Endometrium (tissue), 2 donors: ENCODE measurements around the gene NOSIP.

Experiments used
- FAIRE-seq: peaks from 2 replicates; lab custom pipeline; 2012; peaks lifted over from hg19 to GRCh38; lab: Jason Lieb, UNC
- donor health status: control.
- donor health status: control.

Gene NOSIP

DNA sequence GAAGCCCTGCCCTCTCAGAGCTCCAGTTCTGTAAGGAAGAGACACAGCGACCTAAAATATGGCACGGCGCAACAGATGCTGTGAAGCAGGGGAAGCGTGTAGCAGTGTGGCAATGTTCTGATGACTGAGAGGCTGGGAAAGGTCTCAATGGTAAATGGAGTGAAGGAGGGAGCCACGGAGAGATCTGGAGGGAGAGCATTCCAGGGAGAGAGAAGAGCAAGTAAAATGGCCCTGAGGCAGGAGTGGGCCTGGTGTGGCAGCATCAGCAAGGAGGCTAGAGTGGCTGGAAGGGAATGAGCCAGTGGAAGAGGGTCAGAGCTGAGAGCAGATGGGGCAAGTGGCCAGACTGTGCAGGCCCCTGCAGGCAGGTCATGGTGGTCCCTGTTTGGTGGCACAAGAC, 36.2 kb downstream of the NOSIP start:
- FAIRE-seq, result no peak

DNA sequence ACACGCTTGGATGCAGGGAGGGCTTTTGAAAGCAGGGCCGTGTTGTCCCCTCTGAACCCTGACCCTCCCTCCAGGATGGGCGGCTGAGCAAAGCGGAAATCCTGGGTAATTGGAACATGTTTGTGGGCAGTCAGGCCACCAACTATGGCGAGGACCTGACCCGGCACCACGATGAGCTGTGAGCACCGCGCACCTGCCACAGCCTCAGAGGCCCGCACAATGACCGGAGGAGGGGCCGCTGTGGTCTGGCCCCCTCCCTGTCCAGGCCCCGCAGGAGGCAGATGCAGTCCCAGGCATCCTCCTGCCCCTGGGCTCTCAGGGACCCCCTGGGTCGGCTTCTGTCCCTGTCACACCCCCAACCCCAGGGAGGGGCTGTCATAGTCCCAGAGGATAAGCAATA, 37.3 kb downstream of the NOSIP start:
- FAIRE-seq, result no peak

DNA sequence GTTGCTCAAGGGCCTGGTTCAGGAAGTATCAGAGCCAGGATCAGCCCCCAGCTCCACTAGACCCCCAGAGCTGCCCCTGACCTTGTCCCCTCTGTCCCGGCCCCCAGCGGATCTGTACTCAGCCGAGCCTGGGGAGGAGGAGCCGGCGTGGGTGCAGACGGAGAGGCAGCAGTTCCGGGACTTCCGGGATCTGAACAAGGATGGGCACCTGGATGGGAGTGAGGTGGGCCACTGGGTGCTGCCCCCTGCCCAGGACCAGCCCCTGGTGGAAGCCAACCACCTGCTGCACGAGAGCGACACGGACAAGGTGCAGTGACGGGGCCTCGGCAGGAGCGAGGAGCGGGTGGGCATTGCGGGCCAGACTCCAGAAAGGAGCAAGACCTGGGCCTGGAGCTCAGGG, 37.9 kb downstream of the NOSIP start:
- no peak for FAIRE-seq

DNA sequence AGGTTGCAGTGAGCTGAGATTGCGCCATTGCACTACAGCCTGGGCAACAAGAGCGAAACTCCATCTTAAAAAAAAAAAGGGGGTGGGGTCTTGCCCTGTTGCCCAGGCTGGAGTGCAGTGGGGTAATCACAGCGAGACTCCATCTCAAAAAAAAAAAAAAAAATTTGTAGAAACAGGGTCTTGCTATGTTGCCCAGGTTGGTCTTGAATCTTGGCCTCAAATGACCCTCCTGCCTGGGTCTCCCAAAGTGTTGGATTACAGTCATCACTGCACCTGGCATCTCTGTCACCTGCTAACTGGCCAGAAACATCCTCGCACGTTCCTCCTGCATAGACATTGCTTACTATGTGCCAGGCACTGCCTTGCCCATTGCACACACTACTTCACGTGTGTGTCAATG, 38.4 kb downstream of the NOSIP start:
- no peak for FAIRE-seq

DNA sequence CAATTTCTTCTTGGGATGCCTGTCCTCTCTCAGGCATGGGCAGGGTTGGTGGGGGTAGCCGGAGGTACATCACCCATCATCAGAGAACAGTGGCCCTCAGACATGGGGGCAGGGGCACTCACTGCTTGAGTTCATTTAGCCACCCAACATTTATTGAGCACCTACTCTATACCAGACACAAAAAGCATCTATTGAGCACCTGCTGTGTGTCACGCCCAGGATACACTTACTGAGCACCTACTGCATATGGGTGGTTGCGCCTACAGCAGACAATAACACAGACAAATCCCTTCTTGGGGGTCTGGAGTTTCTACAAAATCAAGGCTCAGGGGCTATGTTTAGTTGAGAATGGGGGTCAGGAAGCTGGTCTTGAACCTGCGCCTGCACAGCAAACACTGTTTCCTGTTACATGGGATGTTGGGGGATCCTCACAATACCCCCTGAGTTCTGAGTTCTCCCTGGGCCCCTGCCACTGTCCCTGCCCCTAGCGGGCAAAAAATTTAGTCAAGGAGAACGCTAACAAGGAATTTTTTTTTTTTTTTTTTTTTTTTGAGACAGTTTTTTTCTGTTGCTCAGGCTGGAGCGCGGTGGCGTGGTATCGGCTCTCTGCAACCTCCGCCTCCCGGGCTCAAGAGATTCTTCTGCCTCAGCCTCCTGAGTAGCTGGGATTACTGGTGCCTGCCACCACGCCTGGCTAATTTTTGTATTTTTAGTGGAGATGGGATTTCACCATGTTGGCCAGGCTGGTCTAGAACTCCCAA, 41.0 kb downstream of the NOSIP start:
- no peak for FAIRE-seq

DNA sequence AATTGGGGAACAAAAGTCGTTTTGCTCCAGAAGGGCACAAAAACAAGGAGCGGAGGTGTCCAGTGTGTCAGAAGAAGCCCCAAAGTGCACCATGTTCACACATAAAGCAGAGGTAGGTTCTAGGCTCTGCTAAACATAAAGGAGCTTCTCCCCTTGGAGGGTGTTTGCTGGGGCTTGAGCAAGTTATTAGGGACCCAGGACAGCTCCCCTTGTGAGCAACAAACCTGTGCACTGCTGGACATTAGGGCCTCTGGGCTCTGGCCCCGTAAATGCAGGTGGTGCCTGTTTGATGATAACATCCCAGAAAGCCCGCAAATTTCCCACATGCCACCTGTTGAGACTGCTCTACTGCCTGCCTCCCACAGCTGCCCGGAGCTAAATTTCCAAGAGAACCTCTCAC, 41.7 kb downstream of the NOSIP start:
- FAIRE-seq, result no peak

DNA sequence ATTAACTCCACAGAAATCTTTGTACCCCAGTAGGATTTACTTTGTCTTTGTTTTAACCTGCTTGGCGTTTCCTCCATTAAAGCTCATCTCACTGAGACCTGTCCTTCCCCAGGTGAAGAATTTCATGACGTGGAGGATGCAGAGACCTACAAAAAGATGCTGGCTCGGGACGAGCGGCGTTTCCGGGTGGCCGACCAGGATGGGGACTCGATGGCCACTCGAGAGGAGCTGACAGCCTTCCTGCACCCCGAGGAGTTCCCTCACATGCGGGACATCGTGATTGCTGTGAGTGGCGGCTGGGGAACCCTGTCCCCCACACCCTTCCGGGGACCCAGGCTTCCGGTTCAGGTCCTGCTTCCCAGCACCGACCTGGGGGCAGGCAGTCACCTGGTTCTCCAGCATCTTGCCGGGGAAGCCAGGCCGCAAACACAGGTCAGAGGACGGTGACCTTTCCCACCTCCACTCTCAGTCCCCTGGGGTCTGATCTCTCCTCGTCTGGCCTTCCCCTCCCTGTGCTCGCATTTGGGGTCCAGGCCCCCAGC, 43.4 kb downstream of the NOSIP start:
- no peak for FAIRE-seq

DNA sequence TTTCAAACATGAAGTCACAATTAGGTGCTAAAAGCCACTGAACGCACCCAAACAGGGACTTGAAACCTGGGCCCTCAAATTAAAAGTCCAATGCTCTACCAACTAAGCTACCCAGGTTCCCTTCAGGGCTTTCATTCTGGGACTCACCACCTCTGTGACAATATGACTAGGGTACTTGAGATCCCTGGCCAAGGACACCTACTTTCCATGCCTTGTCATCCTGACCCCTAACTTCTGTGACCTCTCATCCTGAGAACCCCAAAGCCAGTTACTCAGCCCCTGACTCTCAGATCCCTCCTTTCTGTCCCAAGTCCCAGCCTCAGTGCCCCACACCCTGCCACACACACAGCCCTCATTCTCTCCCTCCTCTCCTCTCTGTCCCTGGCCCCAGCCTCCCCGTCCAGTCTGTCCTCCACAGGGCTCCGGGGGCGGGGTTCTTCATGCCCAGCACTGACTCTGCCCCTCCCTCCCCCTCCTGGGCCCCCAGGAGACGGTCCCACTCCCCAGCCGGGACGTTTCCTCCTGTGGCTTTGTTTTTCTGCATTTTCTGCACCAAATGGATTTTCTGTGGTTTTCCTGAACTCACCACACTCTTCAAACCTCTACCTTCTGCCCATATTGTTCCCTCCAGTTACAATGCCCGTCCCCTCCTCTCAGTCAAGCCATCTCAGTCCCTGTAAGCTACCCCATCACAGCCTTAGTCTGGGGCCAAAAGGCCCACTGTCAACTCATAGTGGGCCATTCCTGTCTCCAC, 45.5 kb downstream of the NOSIP start:
- no peak for FAIRE-seq

DNA sequence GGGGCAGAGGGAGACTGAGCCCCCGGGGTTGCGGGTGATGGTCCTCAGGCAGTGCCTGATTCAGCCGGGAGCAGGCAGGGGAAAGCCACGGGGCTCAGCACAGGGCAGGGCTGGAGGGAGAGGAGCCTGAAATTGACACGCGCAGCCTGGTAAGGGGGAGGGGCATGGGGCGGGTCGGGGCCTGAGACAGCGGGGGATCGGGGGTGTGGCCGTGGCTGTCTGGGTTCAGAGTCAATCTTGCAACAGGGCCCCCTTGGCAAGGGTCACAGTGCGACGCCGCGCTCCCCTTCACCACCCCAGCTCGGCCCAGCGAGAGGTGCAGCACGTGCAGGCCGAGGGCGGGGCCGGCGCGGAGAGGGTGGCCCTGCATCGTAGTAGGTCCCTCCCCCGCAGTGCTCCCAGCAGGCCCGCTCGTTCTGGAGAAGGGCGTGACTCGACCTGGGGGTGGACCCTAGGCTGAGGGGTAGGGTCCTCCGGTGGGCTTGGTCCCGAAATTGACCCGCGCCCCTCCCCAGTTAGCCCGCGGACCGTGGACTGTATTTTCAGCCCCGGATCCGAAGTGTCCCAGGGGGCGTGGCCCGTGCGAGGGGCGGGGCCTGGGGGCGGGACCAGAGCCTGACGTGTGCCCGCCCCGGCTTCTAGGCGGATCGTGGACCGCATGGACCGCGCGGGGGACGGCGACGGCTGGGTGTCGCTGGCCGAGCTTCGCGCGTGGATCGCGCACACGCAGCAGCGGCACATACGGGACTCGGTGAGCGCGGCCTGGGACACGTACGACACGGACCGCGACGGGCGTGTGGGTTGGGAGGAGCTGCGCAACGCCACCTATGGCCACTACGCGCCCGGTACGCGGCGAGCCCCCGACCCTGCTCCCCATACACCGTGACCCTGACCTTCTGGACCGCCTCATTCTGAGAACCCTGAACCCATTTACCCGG, 46.5 kb downstream of the NOSIP start:
- FAIRE-seq, result no peak

DNA sequence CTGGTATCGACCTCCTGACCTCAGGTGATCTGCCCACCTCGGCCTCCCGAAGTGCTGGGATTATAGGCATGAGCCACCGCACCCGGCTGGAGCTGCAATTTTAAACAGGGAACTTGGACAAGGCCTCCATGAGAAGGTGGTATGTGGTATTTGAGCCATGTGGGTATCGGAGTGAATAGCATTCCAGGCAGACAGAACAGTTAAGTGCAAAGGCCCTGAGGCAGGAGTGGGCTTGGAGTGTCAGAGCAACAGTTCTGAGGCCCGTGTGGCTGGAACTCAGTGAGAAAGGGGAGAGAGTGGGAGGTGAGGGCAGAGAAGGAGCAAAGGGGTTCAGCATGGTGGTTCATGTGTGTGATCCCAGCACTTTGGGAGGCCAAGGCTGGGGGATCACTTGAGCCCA, 49.6 kb downstream of the NOSIP start:
- FAIRE-seq, result no peak

DNA sequence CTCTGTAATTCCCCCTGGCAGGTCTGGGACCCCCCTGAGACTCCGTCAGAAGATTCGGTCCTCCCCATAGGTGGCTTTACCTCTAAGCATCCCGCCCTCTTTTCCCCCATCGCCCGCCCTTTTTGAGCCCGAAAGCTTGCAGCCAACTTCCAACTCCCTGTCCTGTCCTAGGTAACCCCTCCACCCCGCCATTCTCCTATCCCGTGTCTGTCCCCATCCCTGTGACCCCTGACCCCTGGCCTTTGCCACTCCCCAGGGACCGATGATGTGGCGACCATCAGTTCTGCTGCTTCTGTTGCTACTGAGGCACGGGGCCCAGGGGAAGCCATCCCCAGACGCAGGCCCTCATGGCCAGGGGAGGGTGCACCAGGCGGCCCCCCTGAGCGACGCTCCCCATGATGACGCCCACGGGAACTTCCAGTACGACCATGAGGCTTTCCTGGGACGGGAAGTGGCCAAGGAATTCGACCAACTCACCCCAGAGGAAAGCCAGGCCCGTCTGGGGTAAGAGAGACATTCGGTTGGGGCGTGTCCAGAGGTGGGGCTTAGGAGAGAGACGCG, 52.1 kb downstream of the NOSIP start:
- FAIRE-seq, result no peak

DNA sequence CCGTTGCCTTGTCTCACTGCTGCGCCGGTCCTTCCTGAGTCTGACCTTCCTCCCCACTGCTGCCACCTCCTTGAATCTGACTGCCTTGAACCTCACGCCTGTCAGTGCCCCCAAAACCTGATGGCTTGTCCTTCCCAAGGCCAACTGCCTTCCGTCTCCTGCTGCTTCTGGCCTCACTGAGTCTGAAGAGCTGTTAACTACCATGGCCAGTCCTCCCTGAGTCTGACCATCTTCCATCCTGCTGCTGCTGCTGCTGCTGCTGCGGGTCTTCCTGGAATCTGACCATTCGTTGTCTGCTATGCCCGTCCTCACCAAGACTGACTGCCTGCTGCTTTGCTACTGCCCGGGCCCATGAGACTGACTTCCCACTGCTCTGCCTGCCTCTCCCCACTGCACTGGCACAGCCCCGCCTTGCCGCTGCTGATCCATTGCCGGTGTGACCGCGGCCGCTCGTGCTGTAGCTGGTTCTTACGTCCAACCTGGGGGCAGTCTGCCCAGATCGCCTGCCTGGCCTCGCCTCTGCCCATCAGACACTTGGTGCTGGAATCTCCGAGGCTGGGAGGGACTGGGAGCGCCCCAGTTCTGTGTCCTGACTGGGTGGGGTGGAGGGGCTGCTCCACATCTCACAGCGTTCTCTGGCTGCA, 55.4 kb downstream of the NOSIP start:
- no peak for FAIRE-seq

DNA sequence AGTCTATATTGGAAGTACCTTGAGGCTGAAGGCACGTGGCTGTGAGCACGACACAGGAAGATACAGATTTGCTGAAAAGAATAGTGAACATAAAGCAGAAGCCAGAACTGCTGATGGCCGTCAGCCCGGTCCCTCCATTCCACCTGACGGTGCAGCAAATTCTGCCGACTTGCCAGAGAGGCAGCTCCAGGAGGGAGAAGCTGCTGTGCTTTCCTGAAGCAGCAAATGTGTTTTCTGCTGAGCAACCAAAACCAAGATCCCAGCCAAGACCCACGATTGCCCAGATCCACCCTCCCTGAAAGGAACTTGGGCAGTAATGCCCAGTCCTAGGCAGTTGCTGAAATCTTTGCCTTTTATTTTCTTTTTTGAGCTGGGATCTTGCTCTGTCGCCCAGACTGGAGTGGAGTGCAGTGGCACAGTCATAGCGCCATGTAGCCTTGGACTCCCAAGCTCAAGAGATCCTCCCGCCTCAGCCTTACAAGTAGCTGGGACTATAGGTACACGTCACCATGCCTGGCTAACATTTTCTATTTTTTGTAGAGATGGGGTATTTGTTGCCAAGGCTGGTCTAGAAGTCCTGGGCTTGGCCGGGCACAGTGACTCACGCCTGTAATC, 59.5 kb downstream of the NOSIP start:
- FAIRE-seq, result no peak

DNA sequence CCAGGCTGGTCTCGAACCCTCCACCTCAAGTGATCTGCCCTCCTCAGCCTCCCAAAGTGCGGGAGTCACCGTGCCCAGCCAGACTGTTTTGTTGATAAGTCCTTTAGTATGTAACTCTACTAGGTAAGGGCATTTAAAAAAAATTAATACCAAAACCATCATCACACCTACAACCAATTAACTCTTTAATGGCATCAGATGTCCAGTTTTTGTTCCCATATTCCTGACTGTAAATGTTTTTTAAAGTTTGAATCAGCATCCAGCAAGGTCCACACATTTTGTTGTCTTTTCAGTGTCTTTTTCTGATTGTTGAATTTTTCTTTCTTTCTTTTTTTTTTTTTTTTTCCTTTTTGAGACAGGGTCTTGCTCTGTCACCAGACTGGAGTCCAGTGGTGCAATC, 62.3 kb downstream of the NOSIP start:
- FAIRE-seq, result no peak

DNA sequence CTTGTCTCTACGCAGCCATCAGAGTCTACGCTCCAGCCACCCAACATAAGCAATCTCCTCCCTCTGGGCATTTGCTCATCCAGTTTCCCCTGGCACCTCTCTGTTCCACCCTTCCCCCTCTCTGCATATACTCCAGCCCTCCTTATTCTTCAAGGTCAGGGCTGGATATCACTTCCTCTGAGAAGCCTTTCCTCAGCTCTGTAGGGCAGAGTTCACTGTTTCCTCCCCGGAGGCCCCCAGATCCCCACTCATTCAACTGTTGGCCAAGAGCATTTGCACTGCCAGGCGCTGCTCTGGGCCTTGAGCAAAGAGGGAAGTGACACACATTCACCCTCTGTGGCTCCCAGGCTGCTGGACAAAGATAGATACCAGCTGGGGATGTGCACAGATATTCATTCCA, 64.6 kb downstream of the NOSIP start:
- FAIRE-seq, result no peak

DNA sequence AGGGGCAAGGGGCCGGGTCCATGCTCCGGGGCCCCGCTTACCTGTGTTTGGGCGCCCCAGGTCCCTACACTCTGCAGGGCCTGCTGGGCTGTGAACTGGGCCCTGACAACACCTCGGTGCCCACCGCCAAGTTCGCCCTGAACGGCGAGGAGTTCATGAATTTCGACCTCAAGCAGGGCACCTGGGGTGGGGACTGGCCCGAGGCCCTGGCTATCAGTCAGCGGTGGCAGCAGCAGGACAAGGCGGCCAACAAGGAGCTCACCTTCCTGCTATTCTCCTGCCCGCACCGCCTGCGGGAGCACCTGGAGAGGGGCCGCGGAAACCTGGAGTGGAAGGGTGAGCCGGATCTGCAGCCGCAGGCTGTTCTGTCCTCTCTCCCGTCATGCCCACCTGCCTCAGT, 66.2 kb downstream of the NOSIP start:
- FAIRE-seq, result no peak

DNA sequence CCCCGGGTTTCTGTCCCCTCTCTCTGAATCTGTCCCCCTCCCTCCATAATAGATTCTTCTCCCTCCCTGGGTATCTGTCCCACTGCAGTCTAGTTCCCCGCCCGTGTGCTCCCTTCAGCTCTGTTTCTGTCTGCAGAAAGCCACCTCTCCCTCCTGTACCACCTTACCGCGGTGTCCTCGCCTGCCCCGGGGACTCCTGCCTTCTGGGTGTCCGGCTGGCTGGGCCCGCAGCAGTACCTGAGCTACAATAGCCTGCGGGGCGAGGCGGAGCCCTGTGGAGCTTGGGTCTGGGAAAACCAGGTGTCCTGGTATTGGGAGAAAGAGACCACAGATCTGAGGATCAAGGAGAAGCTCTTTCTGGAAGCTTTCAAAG, 66.6 kb downstream of the NOSIP start:
- no peak for FAIRE-seq

DNA sequence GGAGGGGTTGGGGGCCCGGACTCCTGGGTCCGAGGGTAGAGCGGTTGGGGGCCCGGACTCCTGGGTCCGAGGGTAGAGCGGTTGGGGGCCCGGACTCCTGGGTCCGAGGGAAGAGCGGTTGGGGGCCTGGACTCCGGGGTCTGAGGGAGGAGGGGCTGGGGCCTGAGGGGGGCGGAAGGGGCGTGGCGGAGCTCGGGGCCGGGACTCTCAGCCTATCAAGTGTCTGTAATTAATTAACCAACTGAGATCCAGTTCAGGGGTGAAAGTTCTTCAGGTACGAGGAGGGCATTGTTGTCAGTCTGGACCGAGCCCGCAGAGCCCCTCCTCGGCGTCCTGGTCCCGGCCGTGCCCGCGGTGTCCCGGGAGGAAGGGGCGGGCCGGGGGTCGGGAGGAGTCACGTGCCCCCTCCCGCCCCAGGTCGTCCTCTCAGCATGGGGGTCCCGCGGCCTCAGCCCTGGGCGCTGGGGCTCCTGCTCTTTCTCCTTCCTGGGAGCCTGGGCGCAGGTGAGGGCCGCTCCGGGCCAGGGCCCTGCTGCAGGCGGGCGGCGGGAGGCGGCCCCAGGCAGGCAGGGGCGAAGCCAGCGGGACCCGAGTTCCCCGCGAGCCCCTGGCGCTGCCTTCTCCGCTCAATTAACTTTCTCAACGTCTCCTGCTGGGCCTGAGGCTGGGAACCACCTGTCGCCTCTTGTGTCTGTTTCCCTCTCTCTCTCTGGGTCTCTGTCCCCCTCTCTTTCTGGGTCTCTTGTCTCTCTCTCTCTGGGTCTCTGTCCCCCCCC, 67.2 kb downstream of the NOSIP start:
- FAIRE-seq, result no peak

DNA sequence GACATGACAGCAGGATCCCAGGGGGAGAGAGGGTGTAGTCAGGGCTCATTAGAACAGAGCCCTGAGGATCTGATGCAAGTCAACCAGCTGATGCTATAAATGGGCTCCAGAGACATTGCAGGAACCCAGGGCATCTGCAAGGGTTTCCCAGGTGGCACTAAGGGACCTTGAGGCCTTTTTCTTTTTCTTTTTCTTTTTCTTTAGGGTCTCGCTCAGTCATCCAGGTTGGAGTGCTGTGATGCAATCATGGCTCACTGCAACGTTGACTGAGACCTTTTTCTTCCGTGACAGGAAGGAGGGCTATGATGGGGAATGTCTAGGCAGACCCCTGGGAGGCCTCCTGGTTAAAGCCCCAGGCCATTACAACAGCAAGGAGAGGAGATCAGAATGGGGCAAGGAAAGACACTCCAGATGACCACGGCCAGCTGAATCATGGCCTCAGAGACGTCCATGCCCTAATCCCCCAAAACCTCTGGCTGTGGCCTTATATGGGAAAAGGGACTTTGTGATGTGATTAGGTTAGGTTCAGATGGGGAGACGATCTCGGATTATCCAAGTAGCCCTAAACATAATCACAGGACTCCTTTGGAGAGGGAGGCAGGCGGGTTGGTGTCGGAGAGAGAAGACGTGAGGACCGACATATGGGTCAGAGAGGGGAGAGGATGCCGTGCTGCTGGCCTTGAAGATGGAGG, 72.4 kb downstream of the NOSIP start:
- FAIRE-seq, result no peak

DNA sequence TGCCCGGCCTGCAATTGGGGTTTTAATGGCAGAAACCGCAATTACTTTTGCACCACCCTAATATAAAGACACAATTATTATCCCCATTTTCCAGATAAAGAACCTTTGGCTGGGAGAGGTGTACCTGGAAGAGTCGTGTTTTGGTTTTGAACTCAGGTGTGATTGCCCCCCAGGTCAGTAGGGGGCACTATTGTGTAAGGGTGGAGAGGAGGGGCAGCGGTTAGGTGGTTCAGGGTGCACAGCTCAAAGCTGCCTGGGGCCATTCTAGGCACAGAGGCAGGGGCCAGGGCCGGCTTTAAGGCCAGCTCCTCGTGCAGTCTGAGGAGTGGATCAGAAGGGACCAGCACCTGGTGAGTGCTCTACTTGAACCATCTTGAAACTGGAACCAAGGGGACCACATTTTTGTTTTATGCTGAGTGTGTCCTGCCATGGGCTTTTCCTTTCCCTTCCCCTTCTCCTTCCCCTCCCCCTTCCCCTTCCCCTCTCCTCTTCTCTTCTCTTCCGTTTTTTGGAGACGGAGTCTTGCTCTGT, 73.7 kb downstream of the NOSIP start:
- no peak for FAIRE-seq
